HEK293 (cell line): Measurements from ENCODE around the gene EFCAB11.

Experiments used
- CTCF ChIP-seq: fragments of 450-650 bp; formaldehyde crosslinking; IDR thresholded peaks from 2 replicates; pipeline ENCODE4 v1.5.1; 2016; ENCODE audit warnings: missing biosample characterization, missing genetic modification characterization
- PATZ1 ChIP-seq: fragments of 450-650 bp; formaldehyde crosslinking; IDR thresholded peaks from 2 replicates; pipeline ENCODE4 v1.5.1; 2016; ENCODE audit warnings: missing biosample characterization, missing genetic modification characterization
- ZBTB11 ChIP-seq: fragments of 450-650 bp; formaldehyde crosslinking; conservative IDR thresholded peaks from 2 replicates; pipeline ENCODE4 v1.5.1; 2016; ENCODE audit warnings: low read depth, missing biosample characterization, missing genetic modification characterization
- ZNF37A ChIP-seq: fragments of 450-650 bp; IDR thresholded peaks from 2 replicates; pipeline ENCODE4 v1.5.1; 2018; ENCODE audit warnings: missing biosample characterization, missing genetic modification characterization
- ZNF513 ChIP-seq: fragments of 450-650 bp; IDR thresholded peaks from 2 replicates; pipeline ENCODE4 v1.5.1; 2018; ENCODE audit warnings: missing biosample characterization, missing genetic modification characterization
- ZNF692 ChIP-seq: fragments of 450-650 bp; formaldehyde crosslinking; IDR thresholded peaks from 2 replicates; pipeline ENCODE4 v1.5.1; 2016; ENCODE audit warnings: missing biosample characterization, missing genetic modification characterization

- no peak for TF ChIP-seq ZNF37A (tag by site-specific recombination)
- TF ChIP-seq ZNF513 (tag by site-specific recombination): no peak
- TF ChIP-seq CTCF (tag by site-specific recombination): no peak
- TF ChIP-seq PATZ1 (tag by site-specific recombination): no peak
- TF ChIP-seq ZBTB11 (tag by site-specific recombination): no peak
- TF ChIP-seq ZNF692 (tag by site-specific recombination): no peak
These were observed 125.9 kb downstream of the EFCAB11 start for GRCh38 chr14:89828471-89829165.
